ENCODE results near the gene KLK5. TPM values are rescaled to one million over a fixed set of nuclear protein-coding genes. Genes with fewer than 3 reads are reported as not detected.
"Not testable (repeated sequence)": the region's sequence is repeated elsewhere in the genome, so short reads cannot be mapped to it uniquely, and the experiment has no call there.

The KLK5 gene, protein sequence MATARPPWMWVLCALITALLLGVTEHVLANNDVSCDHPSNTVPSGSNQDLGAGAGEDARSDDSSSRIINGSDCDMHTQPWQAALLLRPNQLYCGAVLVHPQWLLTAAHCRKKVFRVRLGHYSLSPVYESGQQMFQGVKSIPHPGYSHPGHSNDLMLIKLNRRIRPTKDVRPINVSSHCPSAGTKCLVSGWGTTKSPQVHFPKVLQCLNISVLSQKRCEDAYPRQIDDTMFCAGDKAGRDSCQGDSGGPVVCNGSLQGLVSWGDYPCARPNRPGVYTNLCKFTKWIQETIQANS
- not detected for total RNA-seq
- long read RNA-seq: 0 reads

DNA sequence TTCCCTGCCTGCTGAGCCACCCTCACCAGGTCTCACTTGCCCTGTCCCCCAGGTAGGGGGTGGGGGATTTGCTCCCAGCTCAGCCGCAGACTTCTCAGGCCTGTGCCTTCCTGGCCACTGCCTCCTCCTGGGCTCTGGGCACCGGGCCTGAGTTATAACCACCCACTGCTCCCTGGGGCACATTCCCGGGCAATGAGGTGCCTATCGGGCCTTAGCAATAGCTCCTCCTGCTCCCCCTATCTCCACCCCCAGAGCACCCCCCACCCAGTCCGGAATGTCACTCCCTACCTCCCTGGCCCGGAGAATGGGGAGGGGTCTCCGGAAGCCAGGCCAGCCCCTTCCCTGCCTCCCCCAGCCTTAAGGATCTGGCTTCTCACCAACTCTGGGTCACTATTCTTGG lies at the start of gene KLK5:
Gene KLK5, minus strand, starts transcription at position 129 of the 400 bp plus-strand sequence. CDS start 381 bp downstream, outside the sequence.
- intact Hi-C loops (cut with DNase I): no loop called here

DNA sequence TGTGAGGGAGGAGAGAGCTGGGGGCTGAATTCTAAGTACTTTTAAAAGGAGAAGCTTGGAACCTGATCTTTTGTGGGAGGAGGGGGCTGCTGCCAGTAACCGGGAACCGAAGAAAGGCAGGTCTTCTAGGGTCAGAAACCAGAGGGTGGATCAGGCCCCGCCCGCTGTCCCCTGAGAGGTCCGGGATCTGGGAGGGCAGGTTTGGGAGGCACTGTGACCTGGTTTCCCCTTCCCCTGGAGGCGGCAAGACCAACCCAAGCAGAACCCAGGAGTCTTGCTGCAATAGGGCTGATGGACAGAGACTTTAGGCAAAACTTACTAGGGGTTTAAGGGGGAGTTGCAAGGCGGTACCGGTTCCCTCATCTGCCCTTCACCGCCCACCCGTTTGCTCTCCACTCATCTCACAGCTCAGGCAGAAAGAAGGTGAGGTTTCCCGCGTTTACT lies 49.3 kb upstream of the KLK5 start:
- ATAC-seq (ENCODE audit: poor library complexity): no peak
- intact Hi-C loops (cut with DNase I): no loop called here

More for the DNA sequence above, at the start of gene KLK5:
- DNase-seq (no peak), ATAC-seq (ENCODE audit: poor library complexity) (no peak)

GRCh38 chr19:51001515-51001914 lies 48.7 kb upstream of the KLK5 start, which contains the start of gene KLK8:
Gene KLK8, minus strand, starts transcription at chr19:51001604. Its CDS starts 437 bp downstream, at chr19:51001167.
- intact Hi-C loops (cut with DNase I): no loop called here
- ATAC-seq (ENCODE audit: poor library complexity) (no peak), DNase-seq (no peak)

More for the DNA sequence above, 49.3 kb upstream of the KLK5 start:
- no peak for DNase-seq

DNA sequence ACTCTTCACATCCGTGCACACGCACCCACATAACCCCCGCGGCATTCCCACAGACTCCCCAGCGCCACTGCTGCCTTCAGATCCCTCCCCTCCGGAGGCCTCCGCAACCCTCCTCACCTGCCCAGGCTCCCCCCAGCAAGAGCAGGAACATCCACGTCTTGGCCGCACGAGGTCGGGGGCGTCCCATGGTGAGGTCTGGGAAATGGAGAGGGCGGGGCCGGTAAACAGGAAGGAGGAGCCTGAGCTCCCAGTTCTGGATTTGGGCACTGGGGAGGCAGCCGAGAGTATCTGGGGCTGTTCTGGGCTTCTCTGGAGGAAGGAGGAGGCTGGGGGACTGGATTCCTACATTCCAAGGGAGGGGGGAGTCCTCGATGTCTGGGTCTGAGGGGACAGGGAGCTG lies 48.1 kb upstream of the KLK5 start:
- DNase-seq: no peak
- intact Hi-C loops (cut with DNase I): no loop called here

DNA sequence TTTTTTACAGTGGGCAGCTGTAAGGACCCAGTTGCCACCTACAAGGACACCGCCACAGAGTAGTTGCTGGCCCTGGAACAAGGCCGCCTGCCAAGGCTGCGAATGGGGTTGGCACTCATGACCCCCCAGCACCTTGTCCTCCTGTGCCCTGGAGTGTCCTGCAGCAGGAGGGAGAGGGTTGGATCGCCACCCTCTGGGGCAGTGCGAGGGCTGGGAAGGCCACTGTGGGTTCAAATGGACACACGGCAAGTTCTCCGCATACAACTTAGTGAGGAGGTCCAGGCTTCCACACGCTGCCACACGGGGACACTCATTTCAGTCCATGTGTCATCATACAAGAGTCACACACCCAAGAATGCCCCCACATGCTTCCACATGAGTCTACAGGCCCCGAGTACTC lies 47.6 kb upstream of the KLK5 start:
- ATAC-seq (ENCODE audit: poor library complexity) (no peak), DNase-seq (no peak)
- intact Hi-C loops (cut with DNase I): no loop called here

More for the DNA sequence above, 48.1 kb upstream of the KLK5 start:
- no peak for ATAC-seq (ENCODE audit: poor library complexity)

GRCh38 chr19:50998686-50999085 lies 45.8 kb upstream of the KLK5 start:
- DNase-seq (no peak), ATAC-seq (ENCODE audit: poor library complexity) (no peak)
- intact Hi-C loops (cut with DNase I): no loop called here

DNA sequence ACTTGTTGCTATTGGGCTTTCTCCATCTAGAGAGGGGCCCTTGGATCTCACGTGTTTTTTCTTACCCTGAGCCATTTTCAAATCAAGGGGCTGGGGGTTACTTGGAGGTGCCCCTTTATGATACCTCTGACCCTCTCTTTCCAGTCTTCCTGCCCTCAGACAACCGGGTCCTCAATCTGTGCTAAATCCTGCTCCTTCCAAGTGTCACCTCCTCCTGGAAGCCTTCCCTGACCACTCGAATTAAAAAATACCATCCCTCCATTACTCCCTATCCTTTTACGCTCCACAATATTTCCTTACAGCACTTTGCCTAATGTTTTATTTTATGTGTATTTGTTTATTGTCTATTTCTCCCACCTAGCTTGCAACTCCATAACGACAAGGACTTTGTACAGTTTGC lies 45.2 kb upstream of the KLK5 start:
- ATAC-seq (ENCODE audit: poor library complexity) (no peak), DNase-seq (no peak)
- intact Hi-C loops (cut with DNase I): no loop called here

- ATAC-seq (ENCODE audit: poor library complexity): no peak
- intact Hi-C loops (cut with DNase I): no loop called here
- no peak for DNase-seq
These were observed 41.3 kb upstream of the KLK5 start for GRCh38 chr19:50994129-50994528.

DNA sequence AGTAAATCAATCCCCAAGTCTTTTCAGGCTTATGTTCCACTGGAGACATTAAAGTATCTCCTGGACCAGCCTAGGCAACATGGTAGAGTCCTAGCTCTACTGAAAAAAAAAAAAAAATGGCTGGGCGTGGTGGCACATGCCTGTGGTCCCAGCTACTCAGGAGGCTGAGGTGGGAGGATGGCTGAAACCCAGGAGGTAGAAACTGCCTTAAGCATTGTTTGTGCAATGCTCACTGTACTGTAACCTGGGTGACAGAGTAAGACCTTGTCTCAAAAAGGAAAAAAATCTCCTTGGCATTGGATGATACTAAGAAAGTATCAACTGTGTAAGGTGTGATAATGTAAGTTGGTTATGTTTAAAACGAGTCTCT lies 39.8 kb upstream of the KLK5 start:
- intact Hi-C loops (cut with DNase I): no loop called here
- no peak for ATAC-seq (ENCODE audit: poor library complexity)
- no peak for DNase-seq

- intact Hi-C loops (cut with DNase I); DNase-seq; ATAC-seq (ENCODE audit: poor library complexity): not testable (repeated sequence)
These were observed 31.6 kb upstream of the KLK5 start for GRCh38 chr19:50984416-50984815.

GRCh38 chr19:50983625-50984292 lies 30.9 kb upstream of the KLK5 start, which contains the start of gene KLK7:
Gene KLK7, minus strand, starts transcription at chr19:50983917. Its CDS starts 1,518 bp downstream, at chr19:50982399.
- ATAC-seq (ENCODE audit: poor library complexity): no peak
- intact Hi-C loops (cut with DNase I): no loop called here

DNA sequence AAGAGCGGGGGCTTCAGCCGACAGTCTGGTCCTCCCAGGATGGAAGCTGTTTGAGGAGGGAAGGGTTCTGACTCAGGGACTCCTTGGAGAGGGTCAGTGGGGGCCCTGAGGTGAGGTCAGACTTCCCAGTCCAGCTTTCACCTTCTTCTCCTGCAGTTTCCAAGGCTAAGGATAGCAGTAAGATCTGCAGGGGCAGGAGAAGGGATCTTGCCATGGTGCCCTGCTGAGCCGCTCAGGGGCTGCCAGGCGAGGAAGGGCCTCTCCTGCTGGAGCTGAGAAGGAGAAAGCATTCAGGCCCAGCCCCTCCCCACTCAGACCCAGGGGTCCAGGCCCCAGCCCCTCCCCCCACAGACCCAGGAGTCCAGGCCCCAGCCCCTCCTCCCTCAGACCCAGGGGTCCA lies 29.3 kb upstream of the KLK5 start:
- no peak for ATAC-seq (ENCODE audit: poor library complexity)

More at GRCh38 chr19:50983625-50984292, 30.9 kb upstream of the KLK5 start, which contains the start of gene KLK7:
- no peak for DNase-seq

DNA sequence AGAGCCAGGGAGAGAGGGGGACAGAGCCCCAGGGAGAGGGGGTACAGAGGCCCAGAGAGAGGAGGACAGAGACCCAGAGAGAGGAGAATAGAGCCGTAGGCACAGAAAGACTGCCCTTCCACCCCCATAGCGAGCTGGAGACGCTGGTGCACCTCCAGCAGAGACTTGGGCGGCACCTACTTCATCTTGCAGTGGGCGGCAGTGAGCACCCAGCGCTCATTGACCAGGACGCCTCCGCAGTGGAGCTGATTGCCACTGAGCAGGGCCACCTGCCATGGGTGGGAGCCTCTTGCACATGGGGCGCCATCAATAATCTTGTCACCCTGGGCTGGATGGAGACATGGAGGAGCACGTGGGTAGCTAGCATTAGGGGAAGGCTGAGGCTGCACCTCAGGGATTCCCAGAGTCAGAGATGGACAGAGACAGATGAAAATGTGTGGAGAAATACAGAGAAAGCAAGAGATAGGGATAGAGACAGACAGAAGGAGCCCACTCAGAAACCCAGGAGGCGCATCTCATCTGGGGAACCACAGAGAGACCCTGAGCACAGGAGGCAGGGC lies 28.8 kb upstream of the KLK5 start:
- intact Hi-C loops (cut with DNase I): no loop called here
- DNase-seq (no peak), ATAC-seq (ENCODE audit: poor library complexity) (no peak)

More for the DNA sequence above, 29.3 kb upstream of the KLK5 start:
- no peak for DNase-seq
- intact Hi-C loops (cut with DNase I): no loop called here

DNA sequence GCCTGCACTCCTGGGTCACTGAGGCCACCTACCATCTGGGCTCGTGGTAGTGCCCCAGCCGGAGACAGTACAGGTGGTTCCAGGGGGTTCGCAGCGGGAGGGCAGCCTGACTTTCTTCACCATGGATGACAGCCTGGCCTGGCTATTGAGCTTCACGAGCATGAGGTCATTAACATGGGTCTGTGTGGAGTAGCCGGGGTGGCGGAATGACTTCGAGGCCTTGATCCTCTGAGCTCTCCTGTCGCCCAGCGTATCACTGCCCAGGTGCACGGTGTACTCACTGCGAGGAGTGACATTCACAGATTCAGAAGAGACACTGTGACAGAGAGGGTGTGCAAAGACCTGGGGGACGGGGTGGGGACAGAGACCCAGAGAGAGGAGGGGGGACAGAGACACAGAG lies 27.4 kb upstream of the KLK5 start:
- intact Hi-C loops (cut with DNase I): no loop called here
- DNase-seq (no peak), ATAC-seq (ENCODE audit: poor library complexity) (no peak)

GRCh38 chr19:50979758-50980157 lies 26.9 kb upstream of the KLK5 start:
- no peak for DNase-seq
- intact Hi-C loops (cut with DNase I): no loop called here
- no peak for ATAC-seq (ENCODE audit: poor library complexity)

- no peak for DNase-seq
- no peak for ATAC-seq (ENCODE audit: poor library complexity)
- intact Hi-C loops (cut with DNase I): no loop called here
These were observed 26.0 kb upstream of the KLK5 start for GRCh38 chr19:50978772-50979390.

GRCh38 chr19:50977626-50978025 lies 24.8 kb upstream of the KLK5 start:
- intact Hi-C loops (cut with DNase I): no loop called here
- DNase-seq: no peak
- no peak for ATAC-seq (ENCODE audit: poor library complexity)

GRCh38 chr19:50975766-50976165 lies 22.9 kb upstream of the KLK5 start:
- ATAC-seq (ENCODE audit: poor library complexity) (no peak), DNase-seq (no peak)
- intact Hi-C loops (cut with DNase I): no loop called here

Measured in Right ventricle myocardium superior (tissue), 1 donor.